GM12864 (cell line): ENCODE results near the gene NBPF10.
"Not testable (repeated sequence)": the region's sequence is repeated elsewhere in the genome, so short reads cannot be mapped to it uniquely, and the experiment has no call there.

Experiments used
- DNase-seq: peaks from one replicate; pipeline ENCODE4 v3.0.0-alpha.2; 2011; ENCODE audit warnings: low read depth
- H3K4me3 ChIP-seq: 2 replicates; pipeline ENCODE4 v1.5.1; 2011; ENCODE audit warnings: mild to moderate bottlenecking, low read depth, low read length, control low read depth

The NBPF10 gene

GRCh38 chr1:146144465-146144864 is at the start of gene NBPF10:
TSS of gene NBPF10 (minus strand) at chr1:146144804. CDS start at chr1:146144769, 35 bp downstream.
- DNase-seq, H3K4me3 ChIP-seq: not testable (repeated sequence)

GRCh38 chr1:146174531-146174930 is 29.9 kb upstream of the NBPF10 start:
- H3K4me3 ChIP-seq, DNase-seq: not testable (repeated sequence)

GRCh38 chr1:146167740-146168139 is 23.1 kb upstream of the NBPF10 start:
- not testable (repeated sequence) for DNase-seq, H3K4me3 ChIP-seq

- H3K4me3 ChIP-seq, DNase-seq: not testable (repeated sequence)
Observed at GRCh38 chr1:146167273-146167672, 22.7 kb upstream of the NBPF10 start.
